GM18505 (cell line): ENCODE results near the gene ST6GALNAC1.

Source experiments
- ATAC-seq: cut with Tn5 transposase; IDR thresholded peaks from one replicate; pipeline ENCODE4 v1.9.1; 2021; ENCODE audit not compliant: unreplicated experiment
- POLR2A ChIP-seq: IDR thresholded peaks from 4 replicates; pipeline ENCODE4 v1.6.1; 2011; ENCODE audit warnings: borderline replicate concordance; ENCODE audit not compliant: insufficient read depth, insufficient read length; ENCODE audit errors: extremely low read depth

ST6GALNAC1 gene

GRCh38 chr17:76683011-76683755 lies 39.6 kb upstream of the ST6GALNAC1 start:
- ATAC-seq: no peak

GRCh38 chr17:76682296-76682695 lies 38.7 kb upstream of the ST6GALNAC1 start:
- TF ChIP-seq POLR2A: no peak
- ATAC-seq: no peak

More at GRCh38 chr17:76683011-76683755, 39.6 kb upstream of the ST6GALNAC1 start:
- TF ChIP-seq POLR2A: no peak

- no peak for TF ChIP-seq POLR2A
- ATAC-seq: no peak
Measured at GRCh38 chr17:76681222-76682137, 37.9 kb upstream of the ST6GALNAC1 start.

GRCh38 chr17:76679239-76679638 lies 35.7 kb upstream of the ST6GALNAC1 start:
- TF ChIP-seq POLR2A: no peak
- no peak for ATAC-seq

- no peak for TF ChIP-seq POLR2A
- ATAC-seq: no peak
Measured at GRCh38 chr17:76678330-76678729, 34.8 kb upstream of the ST6GALNAC1 start.

GRCh38 chr17:76677406-76677805 lies 33.8 kb upstream of the ST6GALNAC1 start:
- no peak for ATAC-seq

GRCh38 chr17:76676629-76677028 lies 33.1 kb upstream of the ST6GALNAC1 start:
- TF ChIP-seq POLR2A: no peak
- ATAC-seq: no peak

More at GRCh38 chr17:76677406-76677805, 33.8 kb upstream of the ST6GALNAC1 start:
- TF ChIP-seq POLR2A: no peak

GRCh38 chr17:76675648-76676047 lies 32.1 kb upstream of the ST6GALNAC1 start:
- no peak for TF ChIP-seq POLR2A
- no peak for ATAC-seq

- ATAC-seq: no peak
- no peak for TF ChIP-seq POLR2A
Measured at GRCh38 chr17:76674600-76674999, 31.0 kb upstream of the ST6GALNAC1 start.

GRCh38 chr17:76673729-76674128 lies 30.2 kb upstream of the ST6GALNAC1 start:
- no peak for TF ChIP-seq POLR2A
- no peak for ATAC-seq

GRCh38 chr17:76672892-76673291 lies 29.3 kb upstream of the ST6GALNAC1 start:
- ATAC-seq: no peak
- no peak for TF ChIP-seq POLR2A

GRCh38 chr17:76672270-76672851 lies 28.8 kb upstream of the ST6GALNAC1 start:
- no peak for TF ChIP-seq POLR2A
- ATAC-seq: no peak

- ATAC-seq: no peak
- peak; percentile 77 for TF ChIP-seq POLR2A
Measured at GRCh38 chr17:76671912-76672262, 28.3 kb upstream of the ST6GALNAC1 start.

GRCh38 chr17:76671123-76671911 lies 27.8 kb upstream of the ST6GALNAC1 start:
- TF ChIP-seq POLR2A: peak; percentile 77
- peak; percentile 97 for ATAC-seq

GRCh38 chr17:76670718-76671122 lies 27.2 kb upstream of the ST6GALNAC1 start:
- no peak for TF ChIP-seq POLR2A
- no peak for ATAC-seq
